Common myeloid progenitor, CD34-positive (primary cell): Measurements from ENCODE around the gene HOXD11.

Source experiments
- CTCF ChIA-PET: fragments of 350-600 bp; sonication (Branson Sonifier 250); formaldehyde crosslinking; loops from one replicate; lab custom pipeline; 2021; ENCODE audit warnings: antibody characterized with exemption; lab: Charles Lee
- POLR2A ChIA-PET: fragments of 350-600 bp; sonication (Branson Sonifier 250); formaldehyde crosslinking; loops from one replicate; lab custom pipeline; 2021; ENCODE audit warnings: antibody characterized with exemption; lab: Charles Lee
- DNase-seq, 3 donors: peaks; one replicate each; pipeline versions ENCODE4 v3.0.0 to v3.0.0-alpha.2; 2013
- H3K27ac ChIP-seq, 2 experiments: 1 replicate in 1 of 2; 2 replicates in 1 of 2; pipeline ENCODE4 v1.7.0; 2013; ENCODE audit warnings: inconsistent platforms in 2 of 2, low read length in 2 of 2, mild to moderate bottlenecking in 2 of 2, low read depth in 1 of 2, moderate library complexity in 1 of 2; ENCODE audit not compliant: severe bottlenecking in 2 of 2, insufficient read depth in 1 of 2, poor library complexity in 1 of 2
- H3K27me3 ChIP-seq, 5 experiments: replicated peaks in 2 of 5; 1 replicate in 3 of 5; 2 replicates in 2 of 5; pipeline versions ENCODE4 v1.6.1 to v1.7.0; 2013; ENCODE audit warnings: low read length in 4 of 5, mild to moderate bottlenecking in 2 of 5, moderate library complexity in 2 of 5, inconsistent platforms in 1 of 5; ENCODE audit not compliant: insufficient read depth in 5 of 5, control insufficient read depth in 4 of 5
- H3K36me3 ChIP-seq, 4 experiments: 1 replicate in 2 of 4; 2 replicates in 2 of 4; pipeline versions ENCODE4 v1.6.1 to v1.7.0; 2013; ENCODE audit warnings: low read length in 3 of 4, control low read depth in 1 of 4, mild to moderate bottlenecking in 1 of 4; ENCODE audit not compliant: control insufficient read depth in 4 of 4, insufficient read depth in 4 of 4
- H3K4me1 ChIP-seq, 4 experiments: 1 replicate in 3 of 4; 2 replicates in 1 of 4; pipeline versions ENCODE4 v1.6.1 to v1.7.1; 2013; ENCODE audit warnings: low read length in 3 of 4, mild to moderate bottlenecking in 3 of 4, control low read depth in 1 of 4, inconsistent platforms in 1 of 4, moderate library complexity in 1 of 4; ENCODE audit not compliant: control insufficient read depth in 4 of 4, insufficient read depth in 4 of 4; ENCODE audit errors: control extremely low read depth in 1 of 4
- H3K4me3 ChIP-seq, 7 experiments: 1 replicate in 4 of 7; 2 replicates in 3 of 7; pipeline versions ENCODE4 v1.5.1 to v1.7.0; 2013; ENCODE audit warnings: mild to moderate bottlenecking in 7 of 7, low read length in 6 of 7, moderate library complexity in 6 of 7, inconsistent platforms in 2 of 7, low read depth in 2 of 7, control low read depth in 1 of 7; ENCODE audit not compliant: insufficient read depth in 4 of 7, control insufficient read depth in 1 of 7; ENCODE audit errors: extremely low read depth in 1 of 7
- H3K9me3 ChIP-seq, 5 experiments: 1 replicate in 4 of 5; 2 replicates in 1 of 5; pipeline versions ENCODE4 v1.6.1 to v1.7.1; 2013; ENCODE audit warnings: low read length in 4 of 5, mild to moderate bottlenecking in 2 of 5, inconsistent platforms in 1 of 5, low read depth in 1 of 5, moderate library complexity in 1 of 5; ENCODE audit not compliant: control insufficient read depth in 4 of 5, insufficient read depth in 2 of 5; ENCODE audit errors: control extremely low read depth in 1 of 5
- WGBS: methylation state at CpG from one replicate; pipeline ENCODE4 v1.1.5; 2013; ENCODE audit not compliant: insufficient coverage; 5-methylcytosine and 5-hydroxymethylcytosine counted together

HOXD11 gene

DNA sequence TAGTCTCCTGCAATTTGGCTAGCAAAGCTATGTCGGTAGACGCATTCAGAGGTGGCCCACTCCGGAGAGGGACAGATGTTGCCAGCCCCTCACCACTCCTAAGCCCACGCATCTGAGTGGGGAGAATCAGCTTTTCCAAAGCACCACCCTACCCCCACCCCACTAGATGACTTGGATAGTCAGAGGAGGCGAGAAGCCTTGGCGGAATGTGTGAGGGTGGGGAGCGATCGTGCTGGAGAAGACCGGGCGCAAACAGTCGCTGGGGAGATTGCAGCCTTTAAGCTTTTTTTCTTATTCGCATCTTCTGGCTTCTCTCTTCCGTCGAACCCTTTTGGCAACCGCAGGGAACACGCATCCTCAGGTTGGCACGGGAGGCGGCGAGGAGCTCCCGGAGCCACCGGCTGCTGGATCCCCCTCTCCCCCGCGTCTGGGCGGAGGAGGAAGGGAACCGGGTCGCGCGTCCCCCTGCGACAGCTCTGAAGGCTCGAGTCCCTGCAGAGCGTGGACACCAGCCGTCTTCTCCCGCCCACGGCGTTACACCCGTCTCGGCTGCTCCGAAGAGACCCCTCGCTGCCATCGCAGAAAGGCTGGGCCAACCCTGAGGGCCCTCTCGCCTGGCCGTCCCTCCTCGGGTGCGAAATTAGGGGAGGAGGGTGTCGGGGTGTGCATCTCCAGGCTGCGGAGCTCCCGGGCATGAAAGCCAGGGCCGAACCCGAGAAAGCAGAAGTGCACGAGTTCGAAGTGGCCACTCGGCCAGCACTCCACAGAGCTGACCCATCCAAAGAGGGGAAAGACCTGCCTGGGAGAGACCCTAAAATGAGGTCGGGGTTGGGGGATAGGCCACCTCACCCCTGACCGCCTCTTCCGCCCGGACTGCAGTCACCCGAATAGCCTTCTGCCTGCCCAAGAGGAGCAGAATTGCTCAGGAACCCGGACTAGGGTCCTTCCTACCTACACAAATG is 35.5 kb upstream of the HOXD11 start:
- no peak overlapping the region for H3K4me3 ChIP-seq
- 6% methylated on average over 51 of the region's 58 CpGs for WGBS
- H3K4me1 ChIP-seq: peaks cover 0 to 20% (median 13%) of the 10 kb centered on the region in 4 experiments
- H3K27me3 ChIP-seq: peaks cover 19 to 100% (median 74%) of the 10 kb centered on the region in 5 experiments
- H3K27ac ChIP-seq: no peak overlapping the region
- ChIA-PET POLR2A (interaction anchor here (0.6 kb wide), 1 partner anchor 564 kb away, joined by 3 read pairs; no protein-coding TSS in a partner anchor), CTCF (interaction anchor here (1.3 to 1.9 kb wide), 6 partner anchors 10 to 709 kb away, joined by 3 to 6 read pairs (median 4); no protein-coding TSS in a partner anchor)
- H3K9me3 ChIP-seq: peaks cover 0 to 2% (median 0%) of the 10 kb centered on the region in 5 experiments
- peak in 1 of 3 donors; percentile 12 for DNase-seq
- H3K36me3 ChIP-seq: no peaks in the 10 kb centered on the region

DNA sequence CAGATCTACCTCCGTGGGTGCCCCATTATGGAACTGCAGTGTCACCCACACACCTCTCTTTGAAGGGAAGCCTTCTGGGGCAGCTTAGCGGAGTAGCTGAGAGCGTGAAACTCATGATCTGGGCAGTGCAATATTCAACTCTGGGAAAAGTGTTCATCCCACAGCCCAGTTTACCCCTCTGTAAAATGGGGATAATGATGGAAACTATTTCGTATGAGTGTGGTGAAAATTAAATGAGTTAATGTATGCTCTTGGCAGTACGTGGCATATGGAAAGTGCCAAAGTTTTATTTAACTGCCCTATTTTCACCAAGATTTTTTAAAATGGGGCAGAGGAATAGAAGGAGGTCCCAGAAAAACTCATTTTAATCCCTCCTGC is 34.8 kb upstream of the HOXD11 start:
- Histone ChIP-seq H3K27ac (no peak overlapping the region), H3K9me3 (peaks cover 0 to 2% (median 0%) of the 10 kb centered on the region in 5 experiments), H3K36me3 (no peaks in the 10 kb centered on the region), H3K27me3 (peaks cover 25 to 100% (median 75%) of the 10 kb centered on the region in 5 experiments), H3K4me1 (peaks cover 0 to 14% (median 9%) of the 10 kb centered on the region in 4 experiments), H3K4me3 (no peak overlapping the region)
- CTCF ChIA-PET: interaction anchor here (1.3 to 1.9 kb wide), 5 partner anchors 9 to 710 kb away, joined by 3 to 4 read pairs (median 3); no protein-coding TSS in a partner anchor
- POLR2A ChIA-PET: no interaction called here
- WGBS: 23% methylated on average over 5 of the region's 5 CpGs
- peak in 1 of 3 donors; percentile 5 for DNase-seq

DNA sequence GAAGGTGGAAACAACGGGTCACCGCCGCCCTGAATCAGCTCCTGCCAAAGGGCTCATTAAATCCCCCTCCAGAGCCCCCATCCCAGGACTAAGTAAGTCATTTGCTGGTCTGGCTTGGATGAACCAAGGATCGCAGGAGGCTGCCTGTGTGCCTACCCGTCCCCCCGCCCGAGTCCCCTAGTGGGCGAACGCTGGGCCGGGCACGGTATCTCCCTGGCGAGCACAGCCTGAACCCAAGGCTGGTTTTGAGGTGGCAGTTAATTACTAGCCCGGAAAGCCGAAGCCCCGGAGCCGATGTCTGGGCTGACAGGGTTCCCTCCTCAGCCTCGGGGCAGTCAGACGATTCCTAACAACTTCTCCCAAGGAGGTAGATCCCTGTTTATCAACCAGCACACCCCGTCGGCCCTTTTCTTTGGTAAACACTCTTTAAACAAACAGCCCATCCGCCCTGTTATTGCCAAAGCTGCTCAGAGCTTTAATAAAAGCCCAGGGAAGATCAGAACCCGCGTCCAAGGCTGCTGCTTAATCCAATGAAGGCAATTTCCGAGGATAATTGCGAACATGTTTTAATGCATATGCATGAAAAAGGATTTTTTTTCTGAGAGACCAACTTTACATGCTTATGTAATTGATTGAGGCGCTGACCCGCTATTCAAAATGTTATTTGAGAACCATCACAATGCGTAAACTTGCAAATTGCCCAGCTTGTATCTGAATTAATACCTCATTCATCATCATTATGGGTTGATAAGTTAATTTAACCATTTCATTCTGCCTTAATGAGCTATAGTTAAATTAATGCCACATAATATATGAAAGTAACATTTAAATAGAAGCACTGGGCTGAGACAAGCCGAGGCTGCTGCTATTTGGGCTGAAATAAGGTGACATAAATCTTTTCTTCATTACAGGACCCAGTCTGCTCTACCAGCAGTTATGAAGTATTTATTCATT is 33.9 kb upstream of the HOXD11 start:
- no peak overlapping the region for H3K4me3 ChIP-seq
- no peak overlapping the region for H3K27ac ChIP-seq
- WGBS: 8% methylated on average over 19 of the region's 29 CpGs
- H3K27me3 ChIP-seq: peaks cover 33 to 97% (median 70%) of the 10 kb centered on the region in 5 experiments
- POLR2A ChIA-PET: no interaction called here
- no peaks in the 10 kb centered on the region for H3K36me3 ChIP-seq
- DNase-seq: peak in 1 of 3 donors; percentile 25
- CTCF ChIA-PET: interaction anchor here (1.2 to 5.0 kb wide), 3 partner anchors 16 to 708 kb away, joined by 5 to 20 read pairs (median 5); no protein-coding TSS in a partner anchor
- H3K4me1 ChIP-seq: peaks cover 0 to 5% (median 2%) of the 10 kb centered on the region in 4 experiments
- H3K9me3 ChIP-seq: peaks cover 0 to 2% (median 0%) of the 10 kb centered on the region in 5 experiments

DNA sequence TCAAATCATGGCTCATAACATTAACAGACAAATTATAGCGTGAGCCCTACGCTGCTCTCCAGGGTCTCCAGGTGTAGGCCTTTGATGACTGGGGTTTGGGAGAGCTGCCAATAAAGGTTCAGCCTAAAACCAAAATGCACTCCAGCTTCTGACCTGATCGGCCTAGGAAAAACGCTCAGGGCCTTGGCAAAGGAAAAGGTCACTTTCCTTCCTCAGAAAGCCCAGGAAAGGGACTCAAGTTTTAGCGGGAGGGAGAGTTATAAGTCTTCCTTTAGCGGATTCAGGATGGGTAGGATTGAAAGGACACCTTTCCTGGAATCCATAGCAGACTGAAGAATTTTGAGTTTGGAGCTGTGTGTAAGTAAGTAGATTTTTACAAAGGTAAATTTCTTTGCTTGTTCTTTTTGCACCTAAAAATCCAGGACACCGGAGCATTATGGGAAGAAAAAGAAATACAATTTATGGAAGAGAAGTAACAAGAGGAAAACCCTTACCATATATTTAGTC is 32.1 kb upstream of the HOXD11 start:
- Histone ChIP-seq H3K4me3 (no peak overlapping the region), H3K36me3 (no peaks in the 10 kb centered on the region), H3K9me3 (peaks cover 0 to 2% (median 0%) of the 10 kb centered on the region in 5 experiments), H3K27me3 (peaks cover 45 to 97% (median 69%) of the 10 kb centered on the region in 5 experiments), H3K27ac (no peak overlapping the region), H3K4me1 (peaks cover 0 to 7% (median 3%) of the 10 kb centered on the region in 4 experiments)
- WGBS: 13% methylated on average over 6 of the region's 7 CpGs
- POLR2A ChIA-PET: interaction anchor here (0.8 kb wide), 1 partner anchor 20 kb away, joined by 3 read pairs; no protein-coding TSS in a partner anchor
- no peak for DNase-seq
- CTCF ChIA-PET: interaction anchor here (0.9 to 5.0 kb wide), 3 partner anchors 22 to 709 kb away, joined by 3 to 20 read pairs (median 6); no protein-coding TSS in a partner anchor

DNA sequence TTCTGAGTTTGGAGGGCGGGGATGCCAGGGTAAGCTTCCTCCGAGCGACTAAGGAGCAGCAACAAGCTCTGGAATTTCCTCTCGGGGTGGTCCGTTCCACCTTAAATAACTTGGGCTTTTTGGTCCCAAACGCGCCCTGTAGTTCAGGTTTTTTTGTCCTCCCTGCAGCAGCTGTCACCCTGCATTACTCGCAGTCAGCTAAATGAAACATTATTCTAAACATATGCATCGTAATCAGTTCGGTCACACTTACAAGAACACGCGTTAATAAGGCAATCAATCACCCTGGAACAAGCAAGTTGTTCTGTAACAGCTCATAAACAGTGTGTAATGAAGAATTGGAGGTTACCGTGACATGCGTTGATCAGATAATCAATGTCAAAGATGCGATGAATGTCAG is 31.6 kb upstream of the HOXD11 start:
- POLR2A ChIA-PET: interaction anchor here (0.8 kb wide), 1 partner anchor 20 kb away, joined by 3 read pairs; no protein-coding TSS in a partner anchor
- H3K27me3 ChIP-seq: peaks cover 41 to 95% (median 63%) of the 10 kb centered on the region in 5 experiments
- H3K27ac ChIP-seq: no peak overlapping the region
- no peak for DNase-seq
- H3K36me3 ChIP-seq: no peaks in the 10 kb centered on the region
- H3K4me3 ChIP-seq: no peak overlapping the region
- WGBS: 10% methylated on average over 12 of the region's 15 CpGs
- H3K9me3 ChIP-seq: peaks cover 0 to 2% (median 0%) of the 10 kb centered on the region in 5 experiments
- CTCF ChIA-PET: interaction anchor here (0.9 to 5.0 kb wide), 3 partner anchors 22 to 710 kb away, joined by 3 to 20 read pairs (median 6); no protein-coding TSS in a partner anchor
- peaks cover 0 to 10% (median 5%) of the 10 kb centered on the region in 4 experiments for H3K4me1 ChIP-seq

DNA sequence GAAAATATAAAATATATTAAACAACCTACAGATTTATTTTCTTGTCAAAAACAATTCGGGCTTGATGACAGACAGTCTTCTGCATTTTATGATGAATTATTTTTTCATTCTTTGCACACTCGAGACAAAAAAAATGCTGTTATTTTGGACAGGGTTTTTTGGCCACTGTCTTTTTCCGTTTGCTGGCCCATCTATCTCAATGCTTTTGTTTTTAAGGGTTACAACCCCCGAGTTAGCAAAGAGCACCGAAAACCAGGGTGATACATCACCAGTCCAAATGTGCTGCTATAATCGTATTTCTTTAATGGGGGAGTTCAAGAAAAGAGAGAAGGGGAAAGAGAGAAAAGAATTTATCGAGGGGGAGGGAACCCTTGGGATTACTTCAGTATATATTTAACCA is 31.0 kb upstream of the HOXD11 start:
- 31% methylated on average over 4 of the region's 7 CpGs for WGBS
- DNase-seq: peak in 1 of 3 donors; percentile 1
- Histone ChIP-seq H3K4me3 (no peak overlapping the region), H3K36me3 (no peaks in the 10 kb centered on the region), H3K27me3 (peaks cover 42 to 95% (median 63%) of the 10 kb centered on the region in 5 experiments), H3K9me3 (peaks cover 0 to 4% (median 2%) of the 10 kb centered on the region in 5 experiments), H3K4me1 (peaks cover 0 to 15% (median 9%) of the 10 kb centered on the region in 4 experiments), H3K27ac (no peak overlapping the region)
- ChIA-PET POLR2A (no interaction called here), CTCF (interaction anchor here (0.8 to 5.0 kb wide), 4 partner anchors 9 to 710 kb away, joined by 3 to 20 read pairs (median 6); no protein-coding TSS in a partner anchor)
